AG09319 (cell line): Measurements from ENCODE around the gene NLRP4.
"Not testable (repeated sequence)": the region's sequence is repeated elsewhere in the genome, so short reads cannot be mapped to it uniquely, and the experiment has no call there.

ENCODE experiments used
- DNase-seq: peaks from one replicate; pipeline ENCODE4 v3.0.0-alpha.2; 2010; ENCODE audit warnings: low read depth; ENCODE audit errors: extremely low read depth
- TF ChIP-seq, protein P1 (sequence below): IDR thresholded peaks from 2 replicates; pipeline ENCODE4 v1.5.1; 2011; ENCODE audit warnings: low read depth, mild to moderate bottlenecking, inconsistent platforms, low read length, moderate library complexity

The NLRP4 gene

DNA sequence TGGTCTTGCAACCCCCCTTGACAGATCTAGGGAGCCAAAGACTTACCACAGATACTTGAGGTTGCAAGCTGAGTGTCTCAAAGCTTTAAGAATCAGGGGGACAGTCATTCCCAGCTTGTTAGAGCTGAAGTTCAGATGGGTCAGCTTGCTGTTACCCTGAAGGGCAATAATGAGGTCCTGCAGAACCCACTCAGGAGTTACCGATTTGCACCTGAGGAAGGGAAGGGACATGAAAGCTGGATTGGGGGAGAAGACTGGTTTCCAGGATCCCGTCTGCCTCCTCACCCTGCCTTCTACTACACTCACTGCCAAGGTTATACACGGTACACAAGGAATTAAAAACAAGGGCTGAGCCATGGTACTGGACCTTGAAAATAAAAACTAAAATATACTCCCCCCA, 71.4 kb downstream of the NLRP4 start:
- TF ChIP-seq, protein P1, sequence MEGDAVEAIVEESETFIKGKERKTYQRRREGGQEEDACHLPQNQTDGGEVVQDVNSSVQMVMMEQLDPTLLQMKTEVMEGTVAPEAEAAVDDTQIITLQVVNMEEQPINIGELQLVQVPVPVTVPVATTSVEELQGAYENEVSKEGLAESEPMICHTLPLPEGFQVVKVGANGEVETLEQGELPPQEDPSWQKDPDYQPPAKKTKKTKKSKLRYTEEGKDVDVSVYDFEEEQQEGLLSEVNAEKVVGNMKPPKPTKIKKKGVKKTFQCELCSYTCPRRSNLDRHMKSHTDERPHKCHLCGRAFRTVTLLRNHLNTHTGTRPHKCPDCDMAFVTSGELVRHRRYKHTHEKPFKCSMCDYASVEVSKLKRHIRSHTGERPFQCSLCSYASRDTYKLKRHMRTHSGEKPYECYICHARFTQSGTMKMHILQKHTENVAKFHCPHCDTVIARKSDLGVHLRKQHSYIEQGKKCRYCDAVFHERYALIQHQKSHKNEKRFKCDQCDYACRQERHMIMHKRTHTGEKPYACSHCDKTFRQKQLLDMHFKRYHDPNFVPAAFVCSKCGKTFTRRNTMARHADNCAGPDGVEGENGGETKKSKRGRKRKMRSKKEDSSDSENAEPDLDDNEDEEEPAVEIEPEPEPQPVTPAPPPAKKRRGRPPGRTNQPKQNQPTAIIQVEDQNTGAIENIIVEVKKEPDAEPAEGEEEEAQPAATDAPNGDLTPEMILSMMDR: no peak
- DNase-seq: no peak

DNA sequence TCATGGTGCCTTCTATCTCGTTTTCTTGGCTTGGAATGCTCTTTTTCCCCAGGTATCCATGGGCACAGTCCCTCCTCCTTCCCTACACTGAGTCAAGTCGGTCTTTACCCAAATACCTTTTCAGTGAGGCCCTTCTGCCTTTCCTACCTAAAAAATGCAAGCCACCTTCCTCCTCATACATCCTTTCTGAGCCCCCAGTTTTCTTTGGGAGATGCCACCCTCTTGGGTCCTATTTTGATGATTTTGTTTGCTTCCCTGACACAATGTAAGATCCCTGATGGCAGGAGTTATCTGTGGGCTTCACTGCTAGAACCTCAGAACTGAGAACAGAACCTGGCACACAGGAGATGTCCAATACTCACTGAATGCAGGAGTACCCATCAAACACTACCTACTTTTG, 73.5 kb downstream of the NLRP4 start:
- TF ChIP-seq, protein P1: no peak

DNA sequence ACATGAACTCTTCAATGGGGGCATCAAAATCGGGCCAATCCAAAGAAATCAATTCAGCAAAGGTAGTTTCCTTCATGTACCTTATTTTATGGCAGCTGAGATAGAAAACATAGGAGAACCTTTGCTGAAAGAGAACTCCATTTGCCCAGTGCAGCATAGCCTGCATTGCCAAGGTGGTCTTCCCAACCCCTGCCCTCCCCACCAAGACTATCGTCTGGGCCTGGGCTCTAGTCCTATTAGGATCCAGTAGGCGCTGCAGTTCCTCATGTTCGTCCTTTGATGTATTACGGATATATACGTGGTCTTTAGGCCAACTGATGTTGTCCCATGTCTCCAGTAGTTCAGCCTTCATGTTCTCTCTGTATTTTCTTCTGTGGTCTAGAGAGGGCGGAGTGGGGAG, 76.6 kb downstream of the NLRP4 start:
- TF ChIP-seq, protein P1: no peak
- DNase-seq: no peak

More for the DNA sequence above, 73.5 kb downstream of the NLRP4 start:
- DNase-seq: no peak

DNA sequence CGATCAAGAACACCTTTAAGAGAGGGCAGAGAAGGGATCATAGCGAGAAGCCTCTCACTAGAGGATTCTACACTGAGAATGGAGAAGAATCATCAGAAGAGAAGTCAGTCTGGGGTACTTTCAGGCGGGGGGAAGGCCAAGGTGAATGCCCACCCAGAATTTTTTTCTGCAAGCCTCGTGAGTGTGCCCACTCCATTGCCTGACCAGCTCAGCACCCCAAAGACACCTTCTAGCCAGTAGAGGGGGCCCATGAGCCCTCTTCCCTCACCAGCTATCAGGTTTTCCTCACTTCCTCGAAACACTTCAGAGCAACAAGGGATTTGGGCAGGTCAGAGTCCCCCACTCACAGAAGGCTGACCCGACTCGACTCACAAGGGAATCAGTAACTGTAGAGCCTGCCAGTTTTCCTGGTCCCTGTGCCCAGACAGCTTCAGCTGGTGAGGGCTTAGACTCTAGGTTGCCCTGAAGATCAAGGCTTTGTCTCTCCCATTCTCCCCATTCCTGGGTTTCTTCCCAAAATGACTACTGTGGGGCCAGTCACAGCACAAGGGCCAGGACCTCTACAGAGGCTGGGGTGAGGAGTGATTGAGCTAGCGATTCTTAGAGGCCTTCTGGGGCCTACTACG, 77.4 kb downstream of the NLRP4 start:
- TF ChIP-seq, protein P1: no peak
- no peak for DNase-seq

DNA sequence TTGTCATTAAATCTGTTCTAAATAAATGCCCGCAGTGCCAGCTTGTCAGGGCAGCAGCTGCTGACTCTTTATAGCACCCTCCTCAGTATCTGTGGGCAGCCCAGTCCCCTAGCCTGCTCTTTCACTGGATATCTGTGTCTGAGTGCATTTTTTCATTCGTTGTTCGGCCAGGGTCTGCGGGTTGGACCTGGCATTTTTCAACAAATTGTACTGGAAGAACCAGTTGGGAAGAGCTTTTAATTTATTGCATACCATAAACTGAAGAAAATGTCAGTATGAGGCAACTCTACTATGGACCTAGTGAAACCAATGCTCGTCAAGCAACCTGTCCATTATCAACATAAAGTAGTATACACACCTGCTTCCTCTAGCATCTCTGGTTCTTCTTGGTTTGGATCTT, 87.2 kb downstream of the NLRP4 start:
- TF ChIP-seq, protein P1: no peak
- DNase-seq: no peak

DNA sequence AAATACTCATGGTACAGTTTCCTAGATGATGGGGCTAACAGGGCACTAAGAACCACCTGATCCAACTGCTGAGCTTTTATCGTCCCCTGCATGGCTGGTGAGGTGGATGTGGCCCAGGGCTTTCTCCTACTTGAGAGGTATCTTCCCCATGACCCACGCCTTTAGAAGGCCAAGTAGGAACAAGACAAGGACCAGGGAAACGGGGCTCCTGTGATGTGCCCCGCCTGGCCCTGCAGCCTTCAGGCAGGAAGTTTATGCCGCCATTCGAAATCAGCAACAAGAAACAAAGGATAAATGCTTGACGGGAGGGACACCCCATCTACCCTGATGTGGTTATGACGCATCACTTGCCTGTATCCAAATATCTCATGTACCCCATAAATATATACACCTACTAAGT, 91.7 kb downstream of the NLRP4 start:
- no peak for DNase-seq
- TF ChIP-seq, protein P1: no peak

DNA sequence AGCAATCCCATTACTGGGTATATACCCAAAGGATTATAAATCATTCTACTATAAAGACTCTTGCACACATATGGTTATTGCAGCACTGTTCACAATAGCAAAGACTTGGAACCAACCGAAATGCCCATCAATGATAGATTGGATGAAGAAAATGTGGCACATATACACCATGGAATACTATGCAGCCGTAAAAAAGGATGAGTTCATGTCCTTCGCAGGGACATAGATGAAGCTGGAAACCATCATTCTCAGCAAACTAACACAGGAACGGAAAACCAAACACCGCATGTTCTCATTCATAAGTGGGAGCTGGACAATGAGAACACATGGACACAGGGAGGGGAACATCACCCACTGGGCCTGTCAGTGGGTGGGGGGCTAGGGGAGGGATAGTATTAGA, 92.9 kb downstream of the NLRP4 start:
- not testable (repeated sequence) for DNase-seq

DNA sequence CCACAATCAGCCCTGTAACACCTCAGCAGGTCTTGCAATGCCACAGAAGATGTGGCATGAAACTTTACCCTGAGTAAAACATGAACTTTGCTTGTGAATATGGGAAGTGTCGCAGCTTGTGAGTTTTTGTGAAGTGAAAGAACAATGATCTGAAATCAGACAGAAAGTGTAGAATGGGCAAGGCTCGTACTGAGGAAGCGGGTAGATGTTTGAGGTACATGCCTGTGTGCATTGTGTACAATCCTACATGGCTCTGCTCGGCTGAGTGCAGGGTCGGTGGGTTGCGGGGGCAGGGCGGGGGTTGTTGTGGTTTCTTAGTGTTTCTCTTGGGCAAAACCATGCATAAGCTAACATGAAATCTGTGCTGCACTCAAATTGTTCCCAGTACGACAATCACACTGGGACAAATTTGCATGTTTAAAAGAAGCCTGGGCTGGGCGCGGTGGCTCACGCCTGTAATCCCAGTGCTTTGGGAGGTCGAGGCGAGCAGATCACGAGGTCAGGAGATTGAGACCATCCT, 94.7 kb downstream of the NLRP4 start:
- DNase-seq: no peak
- TF ChIP-seq, protein P1: no peak
